Activated T-cell treated with anti-CD3 and anti-CD28 coated beads, Interleukin-2, amount 50 U/mL, for 4 hours (primary cell): ENCODE measurements around the gene WNK3. TPM values are rescaled to one million over a fixed set of nuclear protein-coding genes. Genes with fewer than 3 reads are reported as not detected.

Source experiments
- ATAC-seq, 2 donors: fragments of 200-7000 bp; cut with Tn5 transposase; one replicate each; pipeline ENCODE4 v1.10.0; 2021
- DNase-seq: peaks from one replicate; pipeline ENCODE4 v3.0.0-alpha.2; 2020
- H3K27me3 Mint-ChIP-seq: one replicate; pipeline ENCODE4 v1.8.0; 2021; ENCODE audit warnings: low read depth, mixed read lengths
- H3K36me3 Mint-ChIP-seq: one replicate; pipeline ENCODE4 v1.8.0; 2022; ENCODE audit warnings: mixed read lengths; ENCODE audit not compliant: insufficient read depth
- H3K4me1 Mint-ChIP-seq: one replicate; pipeline ENCODE4 v1.8.0; 2021; ENCODE audit warnings: low read depth, mixed read lengths
- H3K4me3 Mint-ChIP-seq: one replicate; pipeline ENCODE4 v1.8.0; 2021; ENCODE audit warnings: mild to moderate bottlenecking, moderate library complexity, mixed read lengths
- H3K9me3 Mint-ChIP-seq: one replicate; pipeline ENCODE4 v1.8.0; 2021; ENCODE audit warnings: mixed read lengths
- total RNA-seq, 3 donors: library from RNA; stranded (reverse); gene quantifications; one replicate each; pipeline ENCODE4 v1.2.1, GENCODE V29; 2021

WNK3 gene
- total RNA-seq, 3 donors from 2014 or later: 0.24 to 0.71 (median 0.35) TPM

- H3K4me1 Mint-ChIP-seq: no peaks in the 10 kb centered on the region
- H3K9me3 Mint-ChIP-seq: no peaks in the 10 kb centered on the region
- ATAC-seq: no peak
- no peak for DNase-seq
- H3K36me3 Mint-ChIP-seq: peaks cover 6% of the 10 kb centered on the region
- H3K27me3 Mint-ChIP-seq: no peaks in the 10 kb centered on the region
- no peak overlapping the region for H3K4me3 Mint-ChIP-seq
Observed at GRCh38 chrX:54171091-54171490, 186.8 kb downstream of the WNK3 start.

GRCh38 chrX:54166915-54167314 is 190.9 kb downstream of the WNK3 start:
- H3K36me3 Mint-ChIP-seq: no peaks in the 10 kb centered on the region
- H3K27me3 Mint-ChIP-seq: no peaks in the 10 kb centered on the region
- DNase-seq (no peak), ATAC-seq (no peak)
- H3K4me3 Mint-ChIP-seq: no peak overlapping the region
- H3K9me3 Mint-ChIP-seq: no peaks in the 10 kb centered on the region
- no peaks in the 10 kb centered on the region for H3K4me1 Mint-ChIP-seq

- no peak overlapping the region for H3K4me3 Mint-ChIP-seq
- peaks cover 17% of the 10 kb centered on the region for H3K36me3 Mint-ChIP-seq
- ATAC-seq: no peak
Observed at GRCh38 chrX:54157561-54157960, 200.3 kb downstream of the WNK3 start.

More at GRCh38 chrX:54157561-54157960, 200.3 kb downstream of the WNK3 start:
- peaks cover 1% of the 10 kb centered on the region for H3K4me1 Mint-ChIP-seq
- no peaks in the 10 kb centered on the region for H3K27me3 Mint-ChIP-seq
- H3K9me3 Mint-ChIP-seq: no peaks in the 10 kb centered on the region
- DNase-seq: no peak

Other genes with a start within 250 kb of the WNK3 start
- 10 to 100 TPM in 2 of 3 donors, 1 to 10 TPM in 1; 9.8 to 11.1 (median 10.6) TPM for gene FAM120C, start 174.8 kb downstream of the WNK3 start, total RNA-seq
- gene TSR2, start 82.4 kb upstream of the WNK3 start, total RNA-seq: 10 to 100 TPM; 61.5 to 67.9 (median 64.7) TPM
- gene FGD1, start 138.2 kb upstream of the WNK3 start, total RNA-seq: under 1 TPM; 0.11 to 0.15 (median 0.13) TPM
- 100 to 1,000 TPM; 105 to 111 (median 109) TPM for gene GNL3L, start 172.2 kb upstream of the WNK3 start, total RNA-seq